AG09319 (cell line): ENCODE measurements around the gene PIGP.

Experiments
- DNase-seq: peaks from one replicate; pipeline ENCODE4 v3.0.0-alpha.2; 2010; ENCODE audit warnings: low read depth; ENCODE audit errors: extremely low read depth
- TF ChIP-seq, protein P1 (sequence below): IDR thresholded peaks from 2 replicates; pipeline ENCODE4 v1.5.1; 2011; ENCODE audit warnings: low read depth, mild to moderate bottlenecking, inconsistent platforms, low read length, moderate library complexity

PIGP gene

DNA sequence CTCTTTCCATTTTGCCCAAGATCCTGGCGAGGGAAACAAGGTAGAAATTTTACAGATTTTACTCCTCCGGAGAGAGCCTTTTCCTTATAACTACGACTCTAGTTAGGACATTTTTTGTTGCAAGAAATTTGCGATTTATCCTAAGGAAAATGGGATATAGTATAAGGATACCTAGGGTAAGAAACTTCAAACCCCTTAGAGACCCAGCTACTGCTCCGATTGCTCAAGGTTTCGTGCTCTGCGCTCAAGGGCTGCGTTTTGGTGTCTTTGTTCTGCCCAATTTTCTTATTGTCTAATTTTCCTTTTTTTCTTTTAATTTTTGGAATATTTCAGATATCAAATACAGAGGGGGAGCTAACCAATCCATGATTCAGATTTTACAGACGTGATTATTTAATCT lies 1.7 kb upstream of the PIGP start:
- TF ChIP-seq, protein P1, sequence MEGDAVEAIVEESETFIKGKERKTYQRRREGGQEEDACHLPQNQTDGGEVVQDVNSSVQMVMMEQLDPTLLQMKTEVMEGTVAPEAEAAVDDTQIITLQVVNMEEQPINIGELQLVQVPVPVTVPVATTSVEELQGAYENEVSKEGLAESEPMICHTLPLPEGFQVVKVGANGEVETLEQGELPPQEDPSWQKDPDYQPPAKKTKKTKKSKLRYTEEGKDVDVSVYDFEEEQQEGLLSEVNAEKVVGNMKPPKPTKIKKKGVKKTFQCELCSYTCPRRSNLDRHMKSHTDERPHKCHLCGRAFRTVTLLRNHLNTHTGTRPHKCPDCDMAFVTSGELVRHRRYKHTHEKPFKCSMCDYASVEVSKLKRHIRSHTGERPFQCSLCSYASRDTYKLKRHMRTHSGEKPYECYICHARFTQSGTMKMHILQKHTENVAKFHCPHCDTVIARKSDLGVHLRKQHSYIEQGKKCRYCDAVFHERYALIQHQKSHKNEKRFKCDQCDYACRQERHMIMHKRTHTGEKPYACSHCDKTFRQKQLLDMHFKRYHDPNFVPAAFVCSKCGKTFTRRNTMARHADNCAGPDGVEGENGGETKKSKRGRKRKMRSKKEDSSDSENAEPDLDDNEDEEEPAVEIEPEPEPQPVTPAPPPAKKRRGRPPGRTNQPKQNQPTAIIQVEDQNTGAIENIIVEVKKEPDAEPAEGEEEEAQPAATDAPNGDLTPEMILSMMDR = no peak
- no peak for DNase-seq

DNA sequence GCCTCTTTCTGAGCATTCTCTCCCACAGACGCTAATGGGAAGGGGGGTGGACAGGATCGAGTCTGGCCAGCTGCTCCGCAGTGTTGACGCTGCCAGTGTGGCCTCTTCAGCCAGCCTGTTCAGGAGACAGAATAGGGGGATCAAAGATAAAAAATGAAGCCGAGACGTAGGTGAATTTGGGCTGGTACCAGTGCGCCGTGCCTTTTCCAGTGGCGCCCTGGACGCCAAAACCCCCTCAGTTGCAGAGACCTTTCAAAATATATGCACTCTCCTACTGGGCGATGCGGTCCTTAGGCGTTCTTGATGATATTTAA lies 1.3 kb upstream of the PIGP start:
- TF ChIP-seq, protein P1 = no peak
- no peak for DNase-seq

DNA sequence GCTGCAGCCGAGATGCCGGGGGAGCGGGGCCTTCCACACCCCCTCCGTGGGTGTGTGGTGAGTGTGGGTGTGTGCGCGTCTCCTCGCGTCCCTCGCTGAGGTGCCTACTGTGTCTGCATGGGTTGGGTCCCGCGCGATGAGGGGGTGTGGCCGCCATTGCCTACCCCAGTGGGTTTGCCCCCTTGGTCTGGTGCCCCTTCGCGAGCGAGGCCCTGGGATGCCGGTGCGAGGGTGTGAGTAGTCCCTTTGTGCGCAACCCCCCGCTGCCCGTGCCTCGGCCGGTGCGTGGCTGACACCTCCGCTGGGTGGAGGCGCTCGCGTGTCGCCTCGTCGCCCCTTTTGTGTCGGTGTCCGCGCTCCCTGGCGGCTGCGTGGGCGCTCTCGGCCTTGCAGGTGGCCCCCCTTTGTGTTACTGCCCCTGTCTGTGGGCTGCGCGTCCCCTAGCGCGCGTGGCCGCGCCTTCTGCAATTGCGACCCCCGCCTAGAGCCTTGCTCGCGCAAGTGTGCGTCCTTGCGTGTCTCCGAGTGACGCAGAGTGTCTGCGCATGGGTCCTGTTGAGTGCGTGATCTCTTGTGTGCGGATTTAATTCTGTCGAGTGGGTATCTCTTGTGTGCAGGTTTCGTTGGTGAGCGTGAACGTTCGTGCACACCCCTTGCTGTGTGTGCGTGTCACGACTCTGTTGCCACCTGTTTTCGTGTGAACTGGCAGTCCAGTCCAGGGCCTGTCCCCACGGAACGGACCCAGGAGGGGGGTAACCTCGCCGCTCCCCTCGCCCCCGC lies 736 bp upstream of the PIGP start:
- TF ChIP-seq, protein P1 = no peak; the same call in 1 of the 2 replicates
- no peak for DNase-seq

DNA sequence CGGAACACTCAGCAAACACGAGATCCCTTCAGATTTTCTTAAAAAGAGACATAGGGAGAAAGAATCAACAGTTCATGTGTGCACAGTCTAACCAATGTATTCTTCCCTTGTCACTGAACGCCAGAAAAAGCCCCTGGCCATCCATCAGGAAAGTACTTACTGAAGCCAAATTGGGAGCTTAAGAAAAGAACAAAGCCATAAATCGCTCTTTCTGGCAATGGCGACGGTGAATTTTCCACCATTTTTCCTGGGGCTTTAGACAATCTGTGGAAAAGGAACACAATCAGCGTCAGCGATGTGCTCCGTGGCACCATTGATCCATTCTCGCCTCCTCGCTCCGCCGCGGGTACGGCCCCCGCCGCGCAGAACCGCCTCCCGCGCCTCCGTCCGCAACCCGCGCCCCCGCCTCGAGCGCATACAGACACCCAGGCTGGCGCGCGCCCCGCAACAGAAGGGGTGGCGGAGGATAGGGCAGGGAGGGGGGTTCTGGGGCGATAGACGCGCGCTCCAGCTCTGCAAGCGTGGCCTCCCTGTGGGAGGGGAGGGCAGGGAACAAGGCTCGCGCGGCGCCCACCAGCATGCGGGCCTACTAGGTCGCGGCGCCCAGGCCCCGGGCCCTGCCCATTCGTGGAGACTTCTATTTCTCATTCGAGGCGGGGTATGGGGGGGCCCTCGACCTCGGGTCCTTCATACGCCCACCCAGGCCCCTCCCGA lies 440 bp downstream of the PIGP start:
- TF ChIP-seq, protein P1 = no peak
- DNase-seq = peak; percentile 40

DNA sequence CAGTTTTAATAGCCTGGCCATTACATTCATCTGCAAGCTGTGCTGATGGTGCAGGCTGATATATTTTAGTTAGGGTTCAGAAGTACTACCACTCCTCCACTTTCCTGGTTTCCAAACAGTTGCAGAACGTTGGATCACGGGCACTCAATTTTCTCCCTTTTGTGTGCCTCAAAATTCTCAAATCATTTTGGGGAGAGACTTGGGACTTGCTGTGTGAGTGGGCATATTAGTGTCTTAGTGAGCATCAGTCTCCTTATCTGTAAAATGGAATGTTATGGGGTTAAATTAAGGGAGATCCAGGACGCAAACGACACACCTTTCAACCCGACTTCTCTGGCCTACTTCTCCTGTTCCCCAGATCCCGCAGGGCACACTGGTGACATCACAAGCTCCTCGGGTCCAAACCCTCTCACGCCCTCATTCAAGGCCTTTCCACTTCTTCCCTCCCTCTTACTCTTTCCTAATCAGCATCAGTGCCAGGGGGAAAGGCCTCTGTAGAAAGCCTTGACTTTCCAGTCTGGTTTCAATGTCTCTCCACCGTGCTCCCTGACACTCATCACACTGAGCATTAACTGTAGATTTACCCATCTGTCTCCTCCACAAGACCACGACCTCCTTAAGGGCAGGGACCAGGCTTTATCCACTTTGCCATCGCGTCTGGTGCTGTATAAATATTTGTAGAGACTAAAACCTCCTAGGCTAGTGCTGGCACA lies 1.2 kb downstream of the PIGP start:
- DNase-seq = peak; percentile 73

DNA sequence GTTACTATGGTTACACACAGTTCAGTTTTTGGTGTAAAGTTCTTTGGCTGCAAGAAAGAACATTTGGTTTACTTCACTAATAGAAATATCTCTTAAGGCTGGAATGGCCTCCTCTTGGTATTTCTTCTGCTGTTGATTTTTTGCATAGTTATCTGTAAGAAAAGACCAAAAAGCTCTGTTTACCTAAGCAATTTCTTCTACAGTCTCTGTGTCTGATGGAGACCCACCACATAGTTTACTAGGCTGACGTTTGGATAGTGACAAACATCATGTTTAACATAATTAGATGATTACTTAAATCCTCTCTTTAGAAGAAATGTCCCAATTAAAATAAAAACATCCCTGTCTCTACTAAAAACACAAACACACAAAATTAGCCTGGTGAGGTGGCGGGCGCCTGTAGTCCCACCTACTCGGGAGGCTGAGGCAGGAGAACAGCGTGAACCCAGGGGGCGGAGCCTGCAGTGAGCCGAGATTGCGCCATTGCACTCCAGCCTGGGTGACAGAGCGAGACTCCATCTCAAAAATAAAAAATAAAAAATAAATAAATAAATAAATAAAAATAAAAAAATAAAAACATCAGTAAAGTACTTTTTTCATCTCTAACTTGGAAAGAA lies 7.2 kb downstream of the PIGP start:
- TF ChIP-seq, protein P1 = no peak
- no peak for DNase-seq

More for the DNA sequence above, 1.2 kb downstream of the PIGP start:
- TF ChIP-seq, protein P1 = no peak
